22Rv1 (cell line): Measurements from ENCODE around the gene NCKAP5.

Source experiments
- ZFX ChIP-seq: fragments of 450-650 bp; IDR thresholded peaks from 2 replicates; pipeline ENCODE4 v1.6.1; 2017; ENCODE audit warnings: antibody characterized with exemption, borderline replicate concordance
- TF ChIP-seq, protein P1 (sequence below): fragments of 450-650 bp; IDR thresholded peaks from 2 replicates; pipeline ENCODE4 v1.5.1; 2017; ENCODE audit warnings: mild to moderate bottlenecking

DNA sequence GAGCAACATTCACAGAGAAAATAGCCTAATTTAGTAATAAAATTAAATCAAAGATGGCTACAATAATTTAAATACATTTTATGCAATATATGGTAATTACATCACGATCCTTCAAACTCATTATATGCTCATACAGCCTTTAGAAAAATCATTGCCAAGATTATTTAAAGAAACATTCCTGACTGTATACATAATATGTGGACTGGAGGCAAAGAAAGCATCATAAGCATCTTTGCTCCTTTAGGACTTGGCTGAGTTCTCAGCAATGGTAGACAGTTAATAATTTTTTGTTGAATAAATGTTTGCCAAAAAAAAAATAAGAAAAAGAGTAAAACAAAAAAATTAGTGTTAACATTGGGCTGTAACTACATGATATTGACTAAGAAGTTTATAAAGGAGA lies 26.9 kb downstream of the NCKAP5 start:
- TF ChIP-seq, protein P1, sequence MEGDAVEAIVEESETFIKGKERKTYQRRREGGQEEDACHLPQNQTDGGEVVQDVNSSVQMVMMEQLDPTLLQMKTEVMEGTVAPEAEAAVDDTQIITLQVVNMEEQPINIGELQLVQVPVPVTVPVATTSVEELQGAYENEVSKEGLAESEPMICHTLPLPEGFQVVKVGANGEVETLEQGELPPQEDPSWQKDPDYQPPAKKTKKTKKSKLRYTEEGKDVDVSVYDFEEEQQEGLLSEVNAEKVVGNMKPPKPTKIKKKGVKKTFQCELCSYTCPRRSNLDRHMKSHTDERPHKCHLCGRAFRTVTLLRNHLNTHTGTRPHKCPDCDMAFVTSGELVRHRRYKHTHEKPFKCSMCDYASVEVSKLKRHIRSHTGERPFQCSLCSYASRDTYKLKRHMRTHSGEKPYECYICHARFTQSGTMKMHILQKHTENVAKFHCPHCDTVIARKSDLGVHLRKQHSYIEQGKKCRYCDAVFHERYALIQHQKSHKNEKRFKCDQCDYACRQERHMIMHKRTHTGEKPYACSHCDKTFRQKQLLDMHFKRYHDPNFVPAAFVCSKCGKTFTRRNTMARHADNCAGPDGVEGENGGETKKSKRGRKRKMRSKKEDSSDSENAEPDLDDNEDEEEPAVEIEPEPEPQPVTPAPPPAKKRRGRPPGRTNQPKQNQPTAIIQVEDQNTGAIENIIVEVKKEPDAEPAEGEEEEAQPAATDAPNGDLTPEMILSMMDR, result no peak
- TF ChIP-seq ZFX, result no peak
